Type B pancreatic cell (in vitro differentiated cells): ENCODE measurements around the gene MT2A. TPM values are rescaled to one million over a fixed set of nuclear protein-coding genes. Genes with fewer than 3 reads are reported as not detected.
"Not testable (repeated sequence)": the region's sequence is repeated elsewhere in the genome, so short reads cannot be mapped to it uniquely, and the experiment has no call there.

ENCODE experiments used
- DNase-seq: peaks from one replicate; pipeline ENCODE4 v3.0.0; 2021; ENCODE audit warnings: mixed read lengths; ENCODE audit not compliant: unreplicated experiment; ENCODE audit errors: extremely low spot score
- H3K27ac Mint-ChIP-seq: 2 replicates; pipeline ENCODE4 v1.8.0; 2021; ENCODE audit warnings: mild to moderate bottlenecking, mixed read lengths
- H3K27me3 Mint-ChIP-seq: 2 replicates; pipeline ENCODE4 v1.8.0; 2021; ENCODE audit warnings: mixed read lengths
- H3K36me3 Mint-ChIP-seq: 2 replicates; pipeline ENCODE4 v1.8.0; 2021; ENCODE audit warnings: mixed read lengths
- H3K4me1 Mint-ChIP-seq: one replicate; pipeline ENCODE4 v1.8.0; 2021; ENCODE audit warnings: mixed read lengths; ENCODE audit not compliant: unreplicated experiment
- H3K4me3 Mint-ChIP-seq: 2 replicates; pipeline ENCODE4 v1.8.0; 2021; ENCODE audit warnings: mild to moderate bottlenecking, mixed read lengths
- H3K9me3 Mint-ChIP-seq: 2 replicates; pipeline ENCODE4 v1.8.0; 2021; ENCODE audit warnings: mixed read lengths
- total RNA-seq: library from RNA; stranded (reverse); gene quantifications from 2 replicates; pipeline ENCODE4 v1.2.1, GENCODE V29; 2021; ENCODE audit warnings: low replicate concordance
- TF ChIP-seq, protein P1 (sequence below): fragments of 200-600 bp; sonication (generic); conservative IDR thresholded peaks from 2 replicates; pipeline ENCODE4 v1.5.0; 2021; ENCODE audit warnings: antibody characterized with exemption, mild to moderate bottlenecking

MT2A gene
- total RNA-seq, 1 donor from 2014 or later = 18.2 TPM

DNA sequence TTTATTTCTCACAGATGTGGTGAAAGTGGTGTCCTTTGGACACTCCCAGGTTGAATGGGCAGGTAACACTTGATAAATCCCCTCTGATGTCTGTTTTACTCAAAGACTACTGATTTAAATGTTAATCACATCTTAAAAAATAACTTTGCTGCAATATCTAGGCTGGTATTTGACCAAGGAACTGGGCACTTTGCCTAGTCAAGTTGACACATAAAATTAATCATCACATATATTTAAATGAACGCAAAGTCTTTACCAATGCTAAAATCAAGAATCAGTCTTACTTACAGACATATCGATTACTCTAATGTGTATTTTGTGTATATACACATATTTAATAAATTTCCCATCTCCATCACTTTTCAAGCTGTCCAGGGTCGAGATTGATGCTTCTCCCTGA, 7.0 kb downstream of the MT2A start:
- H3K27ac Mint-ChIP-seq = no peak overlapping the region
- H3K9me3 Mint-ChIP-seq = no peaks in the 10 kb centered on the region
- no peak for DNase-seq
- peaks cover 77% of the 10 kb centered on the region for H3K27me3 Mint-ChIP-seq
- TF ChIP-seq, protein P1, sequence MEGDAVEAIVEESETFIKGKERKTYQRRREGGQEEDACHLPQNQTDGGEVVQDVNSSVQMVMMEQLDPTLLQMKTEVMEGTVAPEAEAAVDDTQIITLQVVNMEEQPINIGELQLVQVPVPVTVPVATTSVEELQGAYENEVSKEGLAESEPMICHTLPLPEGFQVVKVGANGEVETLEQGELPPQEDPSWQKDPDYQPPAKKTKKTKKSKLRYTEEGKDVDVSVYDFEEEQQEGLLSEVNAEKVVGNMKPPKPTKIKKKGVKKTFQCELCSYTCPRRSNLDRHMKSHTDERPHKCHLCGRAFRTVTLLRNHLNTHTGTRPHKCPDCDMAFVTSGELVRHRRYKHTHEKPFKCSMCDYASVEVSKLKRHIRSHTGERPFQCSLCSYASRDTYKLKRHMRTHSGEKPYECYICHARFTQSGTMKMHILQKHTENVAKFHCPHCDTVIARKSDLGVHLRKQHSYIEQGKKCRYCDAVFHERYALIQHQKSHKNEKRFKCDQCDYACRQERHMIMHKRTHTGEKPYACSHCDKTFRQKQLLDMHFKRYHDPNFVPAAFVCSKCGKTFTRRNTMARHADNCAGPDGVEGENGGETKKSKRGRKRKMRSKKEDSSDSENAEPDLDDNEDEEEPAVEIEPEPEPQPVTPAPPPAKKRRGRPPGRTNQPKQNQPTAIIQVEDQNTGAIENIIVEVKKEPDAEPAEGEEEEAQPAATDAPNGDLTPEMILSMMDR = no peak
- no peaks in the 10 kb centered on the region for H3K36me3 Mint-ChIP-seq
- H3K4me3 Mint-ChIP-seq = no peak overlapping the region
- peaks cover 11% of the 10 kb centered on the region for H3K4me1 Mint-ChIP-seq

DNA sequence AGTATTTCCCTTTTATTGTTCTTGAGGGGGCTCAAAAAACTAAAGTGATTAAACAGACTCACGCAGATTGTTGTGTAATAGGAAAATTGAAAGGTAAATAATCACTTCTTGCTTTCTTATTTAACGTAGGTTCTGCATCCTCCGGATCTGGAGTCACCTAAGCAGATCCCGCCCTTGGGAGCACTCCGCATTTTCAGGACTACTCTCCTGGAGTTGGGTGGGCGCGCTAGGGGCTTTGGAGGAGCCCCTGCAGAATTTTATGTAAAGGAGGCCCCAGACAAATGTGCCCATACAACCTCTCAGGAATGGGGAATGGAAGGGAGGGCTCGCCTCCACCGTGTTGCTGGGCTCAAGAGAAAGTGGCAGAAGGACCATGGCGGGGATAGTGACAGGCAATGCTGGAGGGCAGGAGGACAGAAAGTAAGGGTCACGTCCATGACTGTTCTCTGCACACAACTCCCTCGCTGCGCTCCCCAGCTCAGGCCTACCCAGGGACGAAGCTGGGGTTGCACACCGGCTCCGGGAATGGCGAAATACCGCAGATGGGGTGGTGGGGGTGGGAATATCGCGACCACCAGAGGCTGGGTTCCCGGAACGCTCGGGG, 8.3 kb downstream of the MT2A start:
- peak overlapping the region; percentile 66 for H3K4me3 Mint-ChIP-seq

DNA sequence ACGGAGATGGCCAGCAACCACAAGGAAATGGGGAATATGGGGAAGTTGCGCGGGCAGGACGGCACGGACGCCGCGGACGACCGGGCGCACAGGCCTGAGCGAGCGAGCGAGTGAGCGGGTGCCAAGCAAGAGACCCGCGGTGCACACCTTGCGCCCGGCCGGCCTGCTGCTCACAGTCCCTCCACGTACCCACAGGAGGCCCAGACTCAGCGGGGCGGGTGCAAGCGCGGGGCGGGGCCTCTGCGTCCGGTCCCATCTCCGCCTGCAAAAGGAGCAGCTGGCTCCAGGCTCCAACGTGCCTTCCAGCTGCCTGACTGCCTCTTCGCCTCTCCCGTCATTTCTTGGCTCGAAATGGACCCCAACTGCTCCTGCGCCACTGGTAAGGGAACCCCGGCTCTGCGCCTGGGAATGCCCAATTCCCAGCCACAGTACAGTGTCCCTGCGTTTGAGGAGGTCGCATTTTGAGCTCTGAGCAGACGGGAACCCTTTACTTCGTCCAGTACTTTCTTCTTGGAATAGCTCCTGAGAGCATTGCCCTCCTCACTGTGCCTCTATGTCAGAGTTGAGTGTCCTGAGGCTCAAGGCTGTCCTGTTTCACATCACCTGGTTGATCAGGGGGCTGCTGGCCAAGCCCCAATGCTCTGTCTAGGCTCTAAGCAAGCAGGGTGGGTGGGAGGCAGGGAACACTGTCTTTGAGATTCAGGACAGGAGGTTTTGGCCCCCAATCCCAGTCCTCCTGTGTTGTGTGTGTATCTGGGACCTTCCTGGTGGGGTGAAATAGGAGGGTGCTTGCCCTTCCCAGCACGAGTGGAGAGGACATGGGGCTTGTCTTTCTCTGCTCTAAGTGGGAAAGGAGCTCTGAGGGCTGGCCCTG, 9.1 kb downstream of the MT2A start:
- no peak for DNase-seq
- Mint-ChIP-seq H3K36me3 (no peaks in the 10 kb centered on the region), H3K27ac (no peak overlapping the region), H3K27me3 (peaks cover 86% of the 10 kb centered on the region), H3K9me3 (no peaks in the 10 kb centered on the region), H3K4me3 (peak overlapping the region; percentile 82), H3K4me1 (no peaks in the 10 kb centered on the region)
- TF ChIP-seq, protein P1 = no peak

More for the DNA sequence above, 8.3 kb downstream of the MT2A start:
- no peaks in the 10 kb centered on the region for H3K36me3 Mint-ChIP-seq
- DNase-seq = no peak
- H3K9me3 Mint-ChIP-seq = no peaks in the 10 kb centered on the region
- TF ChIP-seq, protein P1 = no peak
- H3K27me3 Mint-ChIP-seq = peaks cover 80% of the 10 kb centered on the region
- H3K4me1 Mint-ChIP-seq = no peaks in the 10 kb centered on the region
- no peak overlapping the region for H3K27ac Mint-ChIP-seq

DNA sequence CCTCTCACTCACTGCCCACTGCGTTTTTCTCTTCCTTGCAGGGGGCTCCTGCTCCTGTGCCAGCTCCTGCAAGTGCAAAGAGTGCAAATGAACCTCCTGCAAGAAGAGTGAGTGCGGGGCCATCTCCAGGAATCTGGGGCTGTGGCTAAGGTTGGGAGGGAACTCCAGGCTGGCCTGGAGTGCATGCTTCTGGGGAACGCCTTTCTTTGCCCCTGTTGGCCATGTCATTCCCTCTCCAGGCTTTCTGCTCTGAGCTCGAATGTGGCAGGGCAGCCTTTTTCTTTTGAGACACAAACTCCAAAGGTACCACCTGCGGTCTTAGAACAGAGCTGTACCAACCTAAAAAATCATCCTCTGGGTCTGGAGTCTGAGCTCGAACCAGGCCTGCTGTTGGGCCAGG, 9.8 kb downstream of the MT2A start:
- peaks cover 5% of the 10 kb centered on the region for H3K9me3 Mint-ChIP-seq
- TF ChIP-seq, protein P1 = no peak
- peaks cover 91% of the 10 kb centered on the region for H3K27me3 Mint-ChIP-seq
- no peak overlapping the region for H3K27ac Mint-ChIP-seq
- peaks cover under 1% of the 10 kb centered on the region for H3K36me3 Mint-ChIP-seq
- no peaks in the 10 kb centered on the region for H3K4me1 Mint-ChIP-seq
- peak overlapping the region; percentile 82 for H3K4me3 Mint-ChIP-seq
- no peak for DNase-seq

DNA sequence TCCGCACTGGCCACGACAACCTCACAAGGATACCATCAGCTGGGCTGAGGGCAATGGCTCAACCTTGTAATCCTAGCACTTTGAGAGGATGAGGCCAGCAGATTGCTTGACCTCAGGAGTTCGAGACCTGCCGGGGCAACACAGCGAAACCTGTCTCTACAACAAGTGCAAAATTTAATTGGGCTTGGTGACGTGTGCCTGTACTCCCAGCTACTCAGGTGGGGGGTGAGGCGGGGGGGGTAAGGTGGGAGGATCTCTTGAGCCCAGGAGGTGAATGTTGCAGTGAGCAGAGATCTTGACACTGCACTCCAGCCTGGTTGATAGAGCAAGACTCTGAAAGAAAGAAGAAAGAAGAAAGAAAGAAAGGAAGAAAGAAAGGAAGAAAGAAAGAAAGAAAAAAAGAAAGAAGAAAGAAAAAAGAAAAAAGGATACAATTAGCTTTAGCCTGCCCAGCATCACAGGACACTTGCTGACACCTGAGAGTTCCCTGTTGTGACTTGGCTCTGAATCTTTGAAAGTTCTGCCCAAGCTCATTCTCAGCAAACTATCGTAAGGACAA, 12.0 kb downstream of the MT2A start:
- Mint-ChIP-seq H3K27me3 (peaks cover 90% of the 10 kb centered on the region), H3K9me3 (peaks cover 8% of the 10 kb centered on the region), H3K4me3 (no peak overlapping the region), H3K36me3 (peaks cover 6% of the 10 kb centered on the region), H3K4me1 (no peaks in the 10 kb centered on the region), H3K27ac (no peak overlapping the region)
- TF ChIP-seq, protein P1 = no peak
- no peak for DNase-seq

DNA sequence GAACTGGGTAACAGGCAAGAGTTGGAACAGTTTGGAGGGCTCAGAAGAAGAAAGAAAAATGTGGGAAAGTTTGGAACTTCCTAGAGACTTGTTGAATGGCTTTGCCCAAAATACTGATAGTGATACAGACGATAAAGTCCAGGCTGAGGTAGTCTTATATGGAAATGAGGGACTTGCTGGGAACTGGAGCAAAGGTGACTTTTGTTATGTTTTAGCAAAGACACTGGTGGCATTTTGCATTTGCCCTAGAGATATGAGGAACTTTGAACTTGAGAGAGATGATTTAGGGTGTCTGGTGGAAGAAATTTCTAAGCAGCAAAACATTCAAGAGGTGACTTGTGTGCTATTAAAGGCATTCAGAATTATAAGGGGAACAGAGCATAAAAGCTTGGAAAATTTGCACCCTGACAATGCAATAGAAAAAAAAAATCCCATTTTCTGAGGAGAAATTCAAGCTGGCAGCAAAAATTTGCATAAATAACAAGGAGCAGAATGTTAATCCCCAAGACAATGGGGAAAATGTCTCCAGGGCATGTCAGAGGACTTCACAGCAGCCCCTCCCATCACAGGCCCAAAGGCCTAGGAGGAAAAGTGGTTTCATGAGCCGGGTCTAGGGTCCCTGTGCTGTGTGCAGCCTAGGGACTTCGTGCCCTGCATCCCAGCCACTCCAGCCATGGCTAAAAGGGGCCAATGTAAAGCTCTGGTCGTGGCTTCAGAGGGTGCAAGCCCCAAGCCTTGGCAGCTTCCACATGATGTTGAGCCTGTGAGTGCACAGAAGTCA, 13.5 kb downstream of the MT2A start:
- H3K27me3 Mint-ChIP-seq = peaks cover 93% of the 10 kb centered on the region
- H3K27ac Mint-ChIP-seq, H3K9me3 Mint-ChIP-seq, H3K36me3 Mint-ChIP-seq, DNase-seq, H3K4me3 Mint-ChIP-seq, H3K4me1 Mint-ChIP-seq: not testable (repeated sequence)

DNA sequence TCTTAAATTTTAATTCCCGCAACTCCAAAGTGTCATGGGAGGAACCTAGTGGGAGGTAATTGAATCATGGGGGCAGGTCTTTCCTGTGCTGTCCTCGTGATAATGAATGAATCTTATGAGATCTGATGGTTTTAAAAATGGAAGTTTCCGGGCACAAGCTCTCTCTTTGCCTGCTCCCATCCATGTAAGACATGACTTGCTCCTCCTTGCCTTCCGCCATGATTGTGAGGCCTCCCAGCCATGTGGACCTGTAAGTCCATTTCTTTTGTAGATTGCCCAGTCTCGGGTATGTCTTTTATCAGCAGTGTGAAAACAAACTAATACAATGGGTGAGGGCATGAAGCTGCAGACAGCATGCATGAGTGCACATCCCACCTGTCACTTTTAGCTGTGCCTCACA, 14.8 kb downstream of the MT2A start:
- not testable (repeated sequence) for H3K27ac Mint-ChIP-seq, H3K36me3 Mint-ChIP-seq, H3K4me3 Mint-ChIP-seq, H3K9me3 Mint-ChIP-seq, DNase-seq, H3K4me1 Mint-ChIP-seq
- peaks cover 86% of the 10 kb centered on the region for H3K27me3 Mint-ChIP-seq
